ENCODE data around the gene PMP22. TPM values are rescaled to one million over a fixed set of nuclear protein-coding genes. Genes with fewer than 3 reads are reported as not detected.
"Not testable (repeated sequence)": the region's sequence is repeated elsewhere in the genome, so short reads cannot be mapped to it uniquely, and the experiment has no call there.

PMP22 gene
- total RNA-seq, 1 donor from 2014 or later: 91.3 TPM

GRCh38 chr17:15210247-15210646 lies 54.9 kb downstream of the PMP22 start:
- no peak for DNase-seq

- DNase-seq: not testable (repeated sequence)
Observed at GRCh38 chr17:15203062-15203461, 62.1 kb downstream of the PMP22 start.

GRCh38 chr17:15200574-15200973 lies 64.6 kb downstream of the PMP22 start:
- DNase-seq: not testable (repeated sequence)

- no peak for DNase-seq
Observed at GRCh38 chr17:15197229-15197628, 67.9 kb downstream of the PMP22 start.

GRCh38 chr17:15194859-15195277 lies 70.3 kb downstream of the PMP22 start:
- DNase-seq: no peak

- peak; percentile 90 for DNase-seq
Observed at GRCh38 chr17:15185625-15185991, 79.5 kb downstream of the PMP22 start.

GRCh38 chr17:15184872-15185624 lies 80.1 kb downstream of the PMP22 start:
- no peak for DNase-seq

- no peak for DNase-seq
Observed at GRCh38 chr17:15181816-15182215, 83.3 kb downstream of the PMP22 start.

GRCh38 chr17:15181333-15181732 lies 83.8 kb downstream of the PMP22 start:
- no peak for DNase-seq

- DNase-seq: no peak
Observed at GRCh38 chr17:15180121-15180561, 85.0 kb downstream of the PMP22 start.

Small RNA genes lying within 50 kb of the gene (small RNA-seq; reads per million reads assigned to genes)
- gene MIR4731 (ENCODE audit: low replicate concordance): not detected
- gene RNU6-799P (ENCODE audit: low replicate concordance): not detected

Other genes starting within 250 kb of the PMP22 start
- gene TEKT3, start 76.3 kb upstream of the PMP22 start, total RNA-seq: 1.4 TPM
- 5.7 TPM for gene CDRT4, start 202.3 kb upstream of the PMP22 start, total RNA-seq

Data from skin of body (tissue), 3 donors.